ENCODE results near the gene RIPOR3. TPM values are rescaled to one million over a fixed set of nuclear protein-coding genes. Genes with fewer than 3 reads are reported as not detected.

The RIPOR3 gene
- total RNA-seq, 1 donor from 2014 or later = not detected

Other genes starting within 250 kb of the RIPOR3 start
- 25.5 and 29.6 TPM in 2 replicates for gene PTPN1, start 181.2 kb downstream of the RIPOR3 start, total RNA-seq
- 0.39 and 0.51 TPM in 2 replicates for gene PARD6B, start 40.0 kb upstream of the RIPOR3 start, total RNA-seq
- gene BCAS4, start 103.5 kb upstream of the RIPOR3 start, total RNA-seq = 1.5 TPM in 2 replicates
- gene ADNP, start 239.9 kb upstream of the RIPOR3 start, total RNA-seq = 28.6 and 33.0 TPM in 2 replicates

Measured in dermis microvascular lymphatic vessel endothelial cell (primary cell).